CD4-positive, alpha-beta T cell treated with Interleukin-17A for 1 hour (primary cell): ENCODE data around the gene WNT8B.

Source experiments
- DNase-seq: peaks from one replicate; pipeline ENCODE4 v3.0.0-alpha.2; 2020

WNT8B gene

DNA sequence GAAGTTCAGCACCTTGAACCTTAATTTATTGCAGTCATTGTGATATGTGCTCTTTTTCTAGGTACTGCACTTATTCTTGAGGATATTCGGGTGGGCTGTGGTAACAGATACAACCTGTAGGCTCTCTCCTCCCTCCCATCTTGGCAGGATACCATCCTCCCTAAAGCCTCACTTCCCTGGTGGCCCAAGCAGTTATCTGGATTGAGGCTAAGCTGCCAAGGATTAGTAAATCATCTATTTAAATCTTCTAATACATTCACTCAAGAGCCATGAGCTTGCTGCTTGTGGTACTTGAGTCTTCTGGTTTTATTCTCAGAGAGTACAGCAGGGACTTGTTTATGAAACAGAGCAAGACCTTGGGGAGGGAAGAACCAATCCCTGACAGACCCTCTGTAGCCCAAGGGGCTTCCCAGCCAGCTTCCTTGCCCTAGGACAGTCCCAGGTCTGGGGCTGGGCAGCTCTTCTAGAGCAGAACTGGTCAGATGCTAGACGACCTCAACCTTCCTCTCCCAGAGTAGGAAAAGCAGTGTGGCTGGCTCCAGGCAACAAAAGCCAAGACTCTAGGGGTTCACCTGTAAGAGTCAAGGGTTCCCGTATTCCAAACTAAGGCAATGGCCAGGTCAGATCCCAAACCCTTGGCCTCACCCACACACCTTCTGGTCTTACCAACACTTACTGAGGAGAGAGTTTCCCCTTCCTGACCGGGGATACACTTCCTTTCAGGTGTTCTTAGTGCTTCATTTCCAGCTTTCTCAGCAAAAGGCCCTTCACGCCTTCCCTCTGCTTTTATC, 21.3 kb downstream of the WNT8B start:
- no peak for DNase-seq

GRCh38 chr10:100485366-100485765, 22.6 kb downstream of the WNT8B start:
- no peak for DNase-seq

DNA sequence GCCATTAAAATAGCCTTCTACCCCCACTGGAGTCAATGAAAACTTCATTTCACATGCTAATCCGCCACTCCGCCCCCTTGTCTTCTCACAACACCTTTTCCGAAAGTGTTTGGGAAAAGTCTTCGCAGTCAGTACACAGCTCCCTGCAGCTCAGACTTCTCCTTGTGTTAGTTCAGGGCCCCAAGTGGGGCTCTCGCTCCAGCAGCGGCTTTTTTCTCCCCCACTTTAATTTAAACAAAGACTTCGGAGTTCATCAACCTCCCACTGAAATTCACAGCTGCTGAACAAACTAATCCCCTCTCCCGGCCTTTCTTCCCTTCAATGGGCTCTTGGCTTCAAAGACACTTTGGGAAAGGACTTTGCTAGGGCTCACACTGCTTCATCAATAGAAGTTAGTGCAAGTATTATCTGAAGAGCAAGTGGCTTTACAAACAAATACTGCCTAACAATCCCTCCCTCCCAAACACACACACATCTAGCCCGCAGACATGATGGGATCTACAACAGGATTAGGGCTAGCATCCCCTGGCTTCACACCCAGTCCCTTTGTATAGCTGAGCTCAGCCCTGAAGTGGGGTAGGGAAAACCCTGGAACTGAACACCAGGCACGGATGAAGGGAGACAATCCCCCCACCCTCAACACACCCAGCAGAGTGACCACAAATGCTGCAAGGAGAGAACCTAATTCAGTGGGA, 23.1 kb downstream of the WNT8B start:
- no peak for DNase-seq

- DNase-seq, result no peak
Observed at GRCh38 chr10:100487529-100487928, 24.7 kb downstream of the WNT8B start.

- no peak for DNase-seq
Observed at GRCh38 chr10:100489396-100489795, 26.6 kb downstream of the WNT8B start.

DNA sequence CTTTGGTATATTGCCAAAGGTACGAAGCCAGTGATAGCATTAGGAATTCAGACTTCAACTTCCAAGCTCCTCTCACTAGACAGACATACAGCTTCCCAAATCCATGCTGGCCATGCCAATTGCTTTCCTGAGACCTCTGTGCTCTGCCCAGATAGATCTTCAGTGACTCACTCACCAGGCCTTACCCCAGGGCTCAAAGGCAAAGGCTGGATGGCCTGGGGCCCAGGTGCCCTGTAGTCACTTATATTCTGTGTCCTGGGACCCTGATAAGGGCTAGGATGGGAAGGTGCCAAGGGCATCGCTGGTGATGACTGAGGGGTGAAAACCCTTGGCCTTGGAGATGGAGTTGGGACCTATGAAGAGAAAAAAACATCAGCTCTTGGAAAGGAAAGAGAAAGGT, 27.7 kb downstream of the WNT8B start:
- no peak for DNase-seq

- DNase-seq, result no peak
Observed at GRCh38 chr10:100496567-100496966, 33.8 kb downstream of the WNT8B start.

- DNase-seq, result no peak
Observed at GRCh38 chr10:100498059-100498458, 35.2 kb downstream of the WNT8B start.

GRCh38 chr10:100501423-100501822, 38.6 kb downstream of the WNT8B start:
- DNase-seq, result no peak

DNA sequence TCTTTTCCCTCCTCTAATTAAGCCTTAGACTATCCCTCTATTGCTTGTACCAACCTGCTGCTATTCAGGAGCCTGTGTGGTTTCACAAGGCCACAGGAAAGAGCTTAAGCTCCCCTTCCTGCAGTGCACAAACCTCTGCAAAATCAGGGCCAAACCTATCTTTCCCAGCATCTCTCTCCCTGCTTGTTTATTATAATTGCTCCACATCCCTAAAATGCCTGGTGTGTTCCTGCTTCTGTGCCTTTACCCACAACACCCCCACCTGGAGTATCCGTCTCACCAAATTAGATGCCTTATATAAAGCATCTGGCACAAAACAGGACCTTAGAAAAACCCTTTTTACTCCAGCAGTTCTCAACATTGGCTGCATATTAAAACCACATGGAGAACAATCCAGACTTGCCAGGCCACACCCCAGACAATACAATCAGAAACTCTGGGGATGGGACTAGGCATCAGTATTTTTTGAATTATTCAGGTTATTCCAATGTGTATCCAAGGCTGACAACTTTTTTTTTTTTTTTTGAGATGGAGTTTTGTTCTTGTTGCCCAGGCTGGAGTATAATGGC, 40.2 kb downstream of the WNT8B start:
- no peak for DNase-seq

- no peak for DNase-seq
Observed at GRCh38 chr10:100504096-100504495, 41.3 kb downstream of the WNT8B start.

- no peak for DNase-seq
Observed at GRCh38 chr10:100505164-100505563, 42.4 kb downstream of the WNT8B start.

GRCh38 chr10:100506596-100507356, 44.0 kb downstream of the WNT8B start:
- DNase-seq, result no peak

DNA sequence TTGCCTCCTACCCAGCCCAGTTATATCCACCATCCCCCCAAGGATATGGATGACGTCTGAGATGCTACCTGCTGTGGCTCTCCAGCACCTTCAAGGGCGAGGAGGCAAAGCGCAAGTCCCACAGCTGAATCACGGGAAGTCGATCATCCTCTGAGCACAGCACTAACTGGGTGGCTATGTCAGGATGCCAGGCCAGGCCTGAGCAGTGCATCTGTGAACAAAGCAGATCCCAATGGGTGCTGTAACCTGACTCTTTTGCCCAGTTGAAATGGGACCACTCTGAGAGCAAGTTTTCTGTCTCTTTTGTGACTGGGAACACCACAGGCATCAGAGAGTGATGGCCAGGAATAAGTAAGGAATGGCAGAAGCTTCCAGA, 44.5 kb downstream of the WNT8B start:
- no peak for DNase-seq

- no peak for DNase-seq
Observed at GRCh38 chr10:100508266-100508665, 45.5 kb downstream of the WNT8B start.

DNA sequence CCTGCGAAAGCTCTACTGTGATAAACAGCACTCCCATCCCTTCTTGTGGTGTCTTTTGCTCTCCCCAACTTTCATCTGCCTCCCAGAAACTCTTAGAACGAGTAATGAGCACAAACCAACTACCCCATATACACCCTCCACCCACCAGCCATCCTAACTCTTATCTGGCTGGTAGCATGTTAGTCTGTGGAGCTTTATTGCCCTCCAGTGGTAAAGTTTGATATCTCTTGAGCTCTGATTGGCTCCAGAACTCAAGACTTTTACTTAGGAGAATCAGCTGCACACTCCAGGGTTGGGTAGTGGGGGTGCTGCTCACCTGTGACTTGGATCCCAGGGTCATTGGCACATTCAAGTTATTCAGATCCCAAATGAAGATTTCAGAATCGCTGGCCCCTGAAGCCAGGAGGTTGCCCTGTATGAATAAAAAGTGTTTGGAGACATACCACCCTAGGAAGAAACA, 45.9 kb downstream of the WNT8B start:
- DNase-seq, result peak; percentile 81

DNA sequence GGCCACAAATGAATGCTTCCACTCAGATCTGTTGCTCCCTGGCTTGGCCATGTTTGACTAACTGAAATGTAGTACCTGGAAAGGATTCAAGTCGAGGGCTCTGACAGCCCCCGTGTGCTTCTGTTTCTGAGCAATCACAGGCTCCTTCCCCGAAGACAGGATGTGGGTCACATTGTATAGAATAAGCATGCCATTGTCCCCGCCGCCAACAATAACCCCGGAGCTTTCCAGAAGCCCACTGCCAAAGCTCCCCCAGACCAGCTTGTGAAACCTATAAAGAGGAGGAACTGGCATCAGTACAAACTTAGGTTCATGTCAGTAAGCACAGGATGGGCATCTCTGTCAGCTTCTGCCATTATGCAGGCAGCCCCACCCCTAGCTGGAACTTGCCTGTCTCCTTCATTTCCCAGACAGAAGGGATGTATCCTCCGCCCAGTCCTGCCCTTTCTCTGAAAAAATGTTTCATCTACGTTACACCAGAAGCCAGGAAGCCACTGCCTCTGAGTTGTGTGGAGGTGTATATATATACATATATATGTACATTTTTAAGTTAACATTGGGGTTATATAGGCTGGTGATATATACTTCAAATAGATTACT, 46.5 kb downstream of the WNT8B start:
- DNase-seq, result peak; percentile 34

DNA sequence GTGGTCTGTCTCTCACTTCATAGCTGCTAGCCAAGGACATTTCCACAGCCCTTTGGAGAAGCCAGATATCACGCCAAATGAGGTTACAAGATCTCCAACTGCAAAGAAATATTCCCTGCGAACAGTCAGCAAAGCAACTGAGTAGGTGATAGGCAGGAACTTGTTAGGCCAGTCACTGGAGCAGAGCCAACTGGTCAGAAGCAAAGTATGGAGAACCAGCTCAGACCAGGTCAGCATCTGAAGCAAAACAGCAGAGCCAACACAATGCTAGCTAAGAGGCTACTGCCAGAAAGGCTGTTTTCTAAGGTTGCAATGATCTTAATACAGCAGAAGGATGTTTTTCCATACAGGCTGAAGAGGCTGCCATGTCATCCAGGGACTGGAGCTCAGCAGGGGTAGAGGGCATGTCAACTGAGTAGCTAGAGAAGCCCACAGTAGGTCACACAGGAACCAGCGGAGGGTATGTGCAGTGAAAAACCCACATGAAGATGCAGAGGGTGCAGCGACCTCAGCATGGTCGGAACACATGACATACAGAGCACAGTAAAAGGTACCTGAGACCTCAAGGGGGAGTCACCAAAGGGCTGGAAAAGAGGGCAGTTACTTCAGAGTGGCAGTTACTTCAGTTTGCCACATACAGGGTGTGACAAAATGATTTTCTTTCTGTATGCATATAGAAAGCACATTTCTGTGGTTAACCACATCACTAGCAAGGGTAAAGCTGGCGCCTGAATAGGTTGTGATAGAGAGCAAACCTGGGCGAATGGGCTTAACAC, 47.9 kb downstream of the WNT8B start:
- DNase-seq, result peak; percentile 83

- no peak for DNase-seq
Observed at GRCh38 chr10:100515612-100516011, 52.8 kb downstream of the WNT8B start.

DNA sequence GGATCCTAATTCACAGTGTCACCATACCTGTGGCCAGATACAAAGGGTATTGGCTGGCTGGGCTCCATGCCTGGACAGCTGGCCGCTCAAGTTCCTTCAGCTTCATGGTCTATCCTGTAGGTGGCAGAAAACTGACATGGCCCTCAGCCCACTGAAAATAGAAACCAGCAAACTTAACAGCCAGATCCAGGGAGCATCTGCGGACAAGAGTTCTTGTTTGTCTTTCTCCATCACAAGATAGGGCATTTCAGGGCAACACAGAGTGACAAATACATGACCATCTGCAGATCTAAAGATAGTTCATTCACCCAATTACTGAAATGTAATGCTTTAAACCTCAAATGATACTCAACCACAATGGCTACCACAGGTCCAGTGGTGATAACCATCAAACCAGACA, 54.0 kb downstream of the WNT8B start:
- DNase-seq, result no peak

DNA sequence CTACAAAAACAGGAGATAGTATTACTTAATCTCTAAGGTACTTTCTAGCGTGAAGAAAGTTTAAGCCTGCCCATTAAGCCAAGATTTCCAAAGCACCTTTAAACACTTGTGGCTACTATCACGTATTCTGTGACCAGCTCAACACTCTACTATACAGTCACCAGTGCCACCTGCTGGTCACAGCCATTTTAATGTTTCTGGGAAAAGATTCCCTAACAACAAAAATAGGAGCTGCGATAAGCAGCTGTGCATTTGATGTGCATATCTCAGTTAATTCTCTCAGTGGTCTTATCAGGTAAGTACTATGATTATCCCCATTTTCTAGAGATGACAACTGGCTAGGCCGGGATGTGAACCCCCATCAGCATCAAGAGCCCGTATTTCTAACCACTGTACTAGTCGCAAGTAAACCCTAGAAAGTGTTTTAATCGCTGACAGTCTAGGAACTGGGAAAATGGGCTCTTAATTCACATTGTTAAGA, 56.0 kb downstream of the WNT8B start:
- peak; percentile 74 for DNase-seq
